Neural progenitor cell (in vitro differentiated cells): ENCODE measurements around the gene CLEC5A. TPM values are rescaled to one million over a fixed set of nuclear protein-coding genes. Genes with fewer than 3 reads are reported as not detected.
"Not testable (repeated sequence)": the region's sequence is repeated elsewhere in the genome, so short reads cannot be mapped to it uniquely, and the experiment has no call there.

Experiments used
- DNase-seq: peaks from one replicate; pipeline ENCODE4 v3.0.0-alpha.2; 2016; ENCODE audit warnings: low spot score
- H2AFZ ChIP-seq: fragments of 200-600 bp; sonication (generic); replicated peaks from 2 replicates; pipeline ENCODE4 v1.6.1; 2016; ENCODE audit warnings: antibody characterized with exemption
- H3F3A ChIP-seq: fragments of 200-600 bp; sonication (generic); 2 replicates; pipeline ENCODE4 v1.6.1; 2016; ENCODE audit warnings: antibody characterized with exemption, low read depth
- H3K27ac ChIP-seq: fragments of 200-600 bp; sonication (generic); 2 replicates; pipeline ENCODE4 v1.5.1; 2016; ENCODE audit warnings: mild to moderate bottlenecking
- H3K27me3 ChIP-seq: fragments of 200-600 bp; sonication (generic); 2 replicates; pipeline ENCODE4 v1.6.1; 2016; ENCODE audit warnings: mild to moderate bottlenecking, moderate library complexity
- H3K36me3 ChIP-seq: fragments of 200-600 bp; sonication (generic); 2 replicates; pipeline ENCODE4 v1.5.1; 2016
- H3K4me1 ChIP-seq: fragments of 200-600 bp; sonication (generic); 2 replicates; pipeline ENCODE4 v1.6.1; 2016; ENCODE audit warnings: mixed run types
- H3K4me2 ChIP-seq: fragments of 200-600 bp; sonication (generic); 2 replicates; pipeline ENCODE4 v1.6.1; 2016
- H3K4me3 ChIP-seq: fragments of 200-600 bp; sonication (generic); 2 replicates; pipeline ENCODE4 v1.5.1; 2016
- H3K79me2 ChIP-seq: fragments of 200-600 bp; sonication (generic); 2 replicates; pipeline ENCODE4 v1.6.1; 2016; ENCODE audit warnings: low read depth
- H3K9ac ChIP-seq: fragments of 200-600 bp; sonication (generic); 2 replicates; pipeline ENCODE4 v1.6.1; 2016
- H3K9me3 ChIP-seq: fragments of 200-600 bp; sonication (generic); 2 replicates; pipeline ENCODE4 v1.5.1; 2016; ENCODE audit warnings: low read depth
- H4K20me1 ChIP-seq: fragments of 200-600 bp; sonication (generic); 2 replicates; pipeline ENCODE4 v1.6.1; 2016; ENCODE audit warnings: low read depth
- H3K27ac Mint-ChIP-seq: 3 replicates; pipeline ENCODE4 v1.8.0; 2021; ENCODE audit warnings: mixed read lengths
- H3K27me3 Mint-ChIP-seq: 2 replicates; pipeline ENCODE4 v1.8.0; 2022; ENCODE audit warnings: low read depth, mild to moderate bottlenecking, inconsistent platforms, moderate library complexity, mixed read lengths; ENCODE audit not compliant: insufficient read depth
- H3K36me3 Mint-ChIP-seq: 3 replicates; pipeline ENCODE4 v1.8.0; 2021; ENCODE audit warnings: mixed read lengths
- H3K4me1 Mint-ChIP-seq: 3 replicates; pipeline ENCODE4 v1.8.0; 2021; ENCODE audit warnings: mixed read lengths
- H3K4me3 Mint-ChIP-seq: 3 replicates; pipeline ENCODE4 v1.8.0; 2021; ENCODE audit warnings: mild to moderate bottlenecking, moderate library complexity, mixed read lengths
- H3K9me3 Mint-ChIP-seq: 3 replicates; pipeline ENCODE4 v1.8.0; 2020; ENCODE audit warnings: mixed read lengths
- CTCF ChIP-seq: fragments of 200-600 bp; sonication (generic); IDR thresholded peaks from 2 replicates; pipeline ENCODE4 v1.5.1; 2017; ENCODE audit warnings: antibody characterized with exemption, mild to moderate bottlenecking
- EZH2 ChIP-seq: fragments of 200-600 bp; sonication (generic); IDR thresholded peaks from 2 replicates; pipeline ENCODE4 v1.6.1; 2017; ENCODE audit warnings: antibody characterized with exemption, mild to moderate bottlenecking, moderate library complexity
- EZH2phosphoT487 ChIP-seq: fragments of 200-600 bp; sonication (generic); IDR thresholded peaks from 2 replicates; pipeline ENCODE4 v1.6.1; 2017; ENCODE audit warnings: antibody characterized with exemption
- total RNA-seq: library from RNA; depleted of rRNA; stranded (reverse); fragments of >200 nt; gene quantifications from 2 replicates; pipeline ENCODE4 v1.2.3, GENCODE V29; 2015; ENCODE audit warnings: low replicate concordance

Gene CLEC5A
- total RNA-seq, 1 donor from 2014 or later: not detected

DNA sequence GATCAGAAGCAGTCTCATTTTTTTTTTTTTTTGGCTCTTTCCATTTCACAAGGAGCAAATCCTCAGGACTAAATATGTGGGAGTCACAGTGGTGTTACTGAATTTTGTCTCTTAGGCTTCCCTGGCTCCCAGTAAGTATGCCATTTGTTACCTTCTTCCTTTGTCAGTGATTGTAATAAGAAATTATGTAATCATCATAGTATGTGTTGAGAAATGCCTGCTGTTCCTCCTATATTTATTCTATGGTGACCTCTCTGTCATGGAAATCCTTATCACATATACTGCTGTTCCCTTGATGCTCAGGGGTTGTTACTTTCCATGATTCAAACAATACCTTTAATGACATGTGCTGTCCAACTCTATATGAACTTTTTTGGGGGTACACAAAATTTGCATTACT is 35.4 kb downstream of the CLEC5A start:
- no peaks in the 10 kb centered on the region for H3K4me1 ChIP-seq
- no peak overlapping the region for H3K4me3 ChIP-seq
- Mint-ChIP-seq H3K36me3 (no peaks in the 10 kb centered on the region), H3K27me3 (no peaks in the 10 kb centered on the region), H3K4me1 (no peaks in the 10 kb centered on the region), H3K9me3 (no peaks in the 10 kb centered on the region), H3K27ac (no peak overlapping the region), H3K4me3 (no peak overlapping the region)
- no peaks in the 10 kb centered on the region for H3K27me3 ChIP-seq
- no peak overlapping the region for H3K9ac ChIP-seq
- TF ChIP-seq EZH2phosphoT487 (no peak), EZH2 (no peak), CTCF (no peak)
- H3K4me2 ChIP-seq: no peak overlapping the region
- no peak for DNase-seq
- H4K20me1 ChIP-seq: no peaks in the 10 kb centered on the region
- no peaks in the 10 kb centered on the region for H3K36me3 ChIP-seq
- H3K79me2 ChIP-seq: no peaks in the 10 kb centered on the region
- H3K27ac ChIP-seq: no peak overlapping the region
- H3F3A ChIP-seq: no peaks in the 10 kb centered on the region
- no peaks in the 10 kb centered on the region for H3K9me3 ChIP-seq
- H2AFZ ChIP-seq: no peak overlapping the region

- Histone ChIP-seq H3K4me1 (no peaks in the 10 kb centered on the region), H3F3A (no peaks in the 10 kb centered on the region), H3K4me3 (no peak overlapping the region), H3K36me3 (no peaks in the 10 kb centered on the region), H2AFZ (no peak overlapping the region), H3K9ac (no peak overlapping the region), H3K9me3 (no peaks in the 10 kb centered on the region), H3K4me2 (no peak overlapping the region), H3K27ac (no peak overlapping the region), H3K27me3 (no peaks in the 10 kb centered on the region), H4K20me1 (no peaks in the 10 kb centered on the region), H3K79me2 (no peaks in the 10 kb centered on the region)
- Mint-ChIP-seq H3K9me3 (no peaks in the 10 kb centered on the region), H3K36me3 (no peaks in the 10 kb centered on the region), H3K4me3 (no peak overlapping the region), H3K4me1 (no peaks in the 10 kb centered on the region), H3K27me3 (no peaks in the 10 kb centered on the region), H3K27ac (no peak overlapping the region)
- DNase-seq: no peak
- TF ChIP-seq CTCF (no peak), EZH2 (no peak), EZH2phosphoT487 (no peak)
Observed at GRCh38 chr7:141906285-141906684, 40.5 kb downstream of the CLEC5A start.

DNA sequence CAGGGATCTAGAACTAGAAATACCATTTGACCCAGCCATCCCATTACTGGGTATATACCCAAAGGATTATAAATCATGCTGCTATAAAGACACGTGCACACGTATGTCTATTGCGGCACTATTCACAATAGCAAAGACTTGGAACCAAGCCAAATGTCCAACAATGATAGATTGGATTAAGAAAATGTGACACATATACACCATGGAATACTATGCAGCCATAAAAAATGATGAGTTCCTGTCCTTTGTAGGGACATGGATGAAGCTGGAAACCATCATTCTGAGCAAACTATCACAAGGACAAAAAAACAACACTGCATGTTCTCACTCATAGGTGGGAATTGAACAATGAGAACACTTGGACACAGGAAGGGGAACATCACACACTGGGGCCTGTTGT is 47.4 kb downstream of the CLEC5A start:
- not testable (repeated sequence) for H3K4me1 ChIP-seq, H3F3A ChIP-seq, H3K4me2 ChIP-seq, H4K20me1 ChIP-seq, H3K9me3 ChIP-seq, H3K4me3 Mint-ChIP-seq, H2AFZ ChIP-seq, H3K27ac Mint-ChIP-seq, H3K4me3 ChIP-seq, H3K79me2 ChIP-seq, H3K9ac ChIP-seq, H3K36me3 ChIP-seq, H3K36me3 Mint-ChIP-seq, DNase-seq, H3K27me3 ChIP-seq, H3K4me1 Mint-ChIP-seq, H3K27ac ChIP-seq, H3K27me3 Mint-ChIP-seq, H3K9me3 Mint-ChIP-seq

DNA sequence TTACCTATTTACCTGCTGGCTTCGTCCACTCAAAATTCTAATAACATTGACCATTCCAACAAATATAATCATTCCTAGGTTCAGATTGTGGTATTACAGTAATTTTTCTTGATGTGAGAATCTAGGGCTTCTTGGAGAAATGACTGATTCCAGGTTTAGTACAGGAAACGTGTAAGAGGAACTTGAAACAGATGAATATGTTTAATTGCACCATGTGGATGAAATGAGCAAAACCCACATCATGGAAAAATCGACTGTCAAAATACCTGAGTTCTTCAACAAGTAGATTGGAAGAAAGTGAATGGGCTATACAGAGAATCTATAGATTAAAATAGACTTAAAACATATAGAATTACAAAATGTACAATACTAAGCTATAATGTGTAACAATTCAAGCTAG is 55.4 kb downstream of the CLEC5A start:
- Histone ChIP-seq H3K4me2 (no peak overlapping the region), H4K20me1 (no peaks in the 10 kb centered on the region), H3K9me3 (no peaks in the 10 kb centered on the region), H3K27me3 (no peaks in the 10 kb centered on the region), H3K4me1 (no peaks in the 10 kb centered on the region), H3K4me3 (no peak overlapping the region), H2AFZ (no peak overlapping the region), H3F3A (no peaks in the 10 kb centered on the region), H3K36me3 (no peaks in the 10 kb centered on the region), H3K79me2 (no peaks in the 10 kb centered on the region), H3K27ac (no peak overlapping the region), H3K9ac (no peak overlapping the region)
- Mint-ChIP-seq H3K9me3 (no peaks in the 10 kb centered on the region), H3K4me3 (no peak overlapping the region), H3K27me3 (peaks cover 2% of the 10 kb centered on the region), H3K4me1 (no peaks in the 10 kb centered on the region), H3K36me3 (no peaks in the 10 kb centered on the region), H3K27ac (no peak overlapping the region)
- no peak for DNase-seq
- TF ChIP-seq EZH2: no peak
- TF ChIP-seq CTCF: no peak
- no peak for TF ChIP-seq EZH2phosphoT487
